GM18861 (cell line): ENCODE measurements around the gene HLA-DRB5.
"Not testable (repeated sequence)": the region's sequence is repeated elsewhere in the genome, so short reads cannot be mapped to it uniquely, and the experiment has no call there.

ENCODE experiments used
- ATAC-seq: cut with Tn5 transposase; IDR thresholded peaks from one replicate; pipeline ENCODE4 v1.9.1; 2021; ENCODE audit not compliant: unreplicated experiment

Gene HLA-DRB5

DNA sequence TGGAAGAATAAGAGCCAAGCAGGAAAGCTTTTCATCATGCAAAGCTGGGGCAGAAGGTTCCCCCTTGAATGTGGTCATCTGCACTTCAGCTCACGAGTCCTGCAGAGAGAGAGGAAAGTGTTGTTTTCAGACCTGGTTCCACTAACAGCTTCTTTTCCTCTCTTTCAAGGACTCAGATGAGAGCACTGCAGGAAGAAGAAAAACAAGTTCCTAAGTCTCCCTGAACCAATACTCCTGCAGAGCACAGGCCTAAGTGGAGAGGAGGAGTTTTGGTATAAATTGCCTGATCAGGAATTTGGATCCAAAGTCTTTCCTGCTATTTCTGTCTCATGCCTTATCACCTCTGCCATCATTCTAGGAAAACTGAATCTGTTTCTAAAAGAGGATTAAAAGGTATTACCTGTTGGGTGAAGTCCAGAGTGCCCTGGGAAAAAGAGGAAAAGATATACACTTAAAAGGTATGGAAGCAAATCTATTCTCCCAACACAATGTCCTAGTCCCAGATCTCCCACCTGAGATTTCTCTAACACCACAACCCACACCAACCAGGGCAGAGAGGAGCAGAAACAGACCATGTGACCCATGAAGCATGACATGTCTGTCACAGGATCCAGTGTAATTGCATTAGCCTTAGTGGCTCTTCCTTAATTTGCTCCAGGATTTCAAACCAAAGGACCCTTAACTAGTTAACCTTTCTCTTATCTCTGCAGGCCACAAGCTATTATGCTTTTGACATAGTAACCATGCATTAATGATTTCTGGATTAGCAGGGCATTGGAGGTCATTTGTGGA, 12.2 kb downstream of the HLA-DRB5 start:
- no peak for ATAC-seq

GRCh38 chr6:32501016-32501415, 29.1 kb downstream of the HLA-DRB5 start:
- no peak for ATAC-seq

DNA sequence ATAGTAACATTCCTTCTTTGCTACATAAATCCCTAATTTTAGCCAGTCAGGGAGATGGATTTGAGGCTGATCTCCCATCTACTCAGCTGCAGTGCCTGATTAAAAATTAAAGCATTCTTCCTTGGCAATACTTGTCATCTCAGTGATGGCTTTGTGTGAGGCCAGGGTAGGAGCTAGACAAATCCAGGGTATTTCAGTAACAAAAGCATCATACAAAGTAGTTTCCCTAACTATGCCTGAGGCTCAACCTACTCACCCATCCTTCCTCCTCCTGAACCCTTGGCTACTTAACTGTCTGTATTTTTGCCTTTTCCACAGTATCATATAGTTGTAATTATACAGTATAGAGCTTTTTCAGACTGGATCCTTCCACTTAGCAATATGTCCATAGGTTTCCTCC, 37.7 kb downstream of the HLA-DRB5 start:
- no peak for ATAC-seq

DNA sequence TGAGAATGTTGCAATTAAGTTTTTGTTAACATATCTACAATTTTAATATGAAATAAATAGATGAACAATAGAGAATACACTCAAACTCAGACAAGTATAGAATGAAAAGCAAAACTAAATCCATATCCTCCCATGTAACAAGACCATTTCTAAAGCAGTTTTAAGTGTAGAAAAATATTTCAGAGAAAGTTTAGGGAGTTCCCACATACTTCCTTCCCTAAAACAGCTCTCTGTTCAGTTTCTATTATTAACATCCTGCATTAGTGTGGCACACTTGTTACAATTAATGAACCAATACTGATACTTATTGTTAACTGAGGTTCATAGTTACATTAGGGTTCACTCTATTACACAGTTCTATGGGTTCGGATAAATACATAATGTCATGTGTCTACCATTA, 38.4 kb downstream of the HLA-DRB5 start:
- no peak for ATAC-seq

DNA sequence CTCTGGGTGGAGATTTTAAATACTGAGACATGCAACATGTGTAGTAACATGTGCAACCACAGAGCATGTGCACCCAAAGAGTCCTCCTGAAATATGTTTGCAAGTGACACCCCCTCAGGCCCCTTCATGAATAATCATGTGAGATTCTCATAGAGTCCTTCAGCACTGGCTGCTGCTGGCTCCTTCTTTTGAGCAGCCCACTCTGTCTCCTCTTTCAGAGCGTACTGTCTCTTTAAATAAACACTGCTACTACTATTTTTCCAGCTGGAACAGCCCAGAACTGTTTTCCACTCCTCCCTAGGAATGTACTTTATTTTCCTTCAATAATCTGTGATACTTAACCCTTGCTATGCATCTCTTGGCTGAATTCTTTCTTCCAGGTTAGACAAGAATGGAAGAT, 42.0 kb downstream of the HLA-DRB5 start:
- ATAC-seq: no peak

DNA sequence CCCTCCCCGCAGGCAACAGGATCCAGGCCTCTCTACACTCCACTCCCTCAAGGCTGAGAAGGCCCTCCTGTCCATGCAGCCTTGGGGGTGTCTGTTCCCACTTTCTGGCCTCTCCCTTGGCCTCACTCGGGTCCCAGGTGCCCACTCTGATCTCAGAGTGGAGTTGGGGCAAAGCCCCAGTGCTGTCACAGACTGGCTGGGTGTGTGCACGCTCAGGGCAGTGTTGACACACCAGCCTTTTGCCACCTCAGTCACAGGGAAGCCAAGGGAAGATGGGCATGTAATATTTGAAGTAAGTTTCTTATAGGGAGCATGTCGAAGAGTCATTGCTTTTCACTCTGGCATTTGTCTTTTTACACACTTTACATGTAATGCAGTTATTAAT, 45.5 kb downstream of the HLA-DRB5 start:
- no peak for ATAC-seq

GRCh38 chr6:32483968-32484613, 46.0 kb downstream of the HLA-DRB5 start:
- no peak for ATAC-seq

DNA sequence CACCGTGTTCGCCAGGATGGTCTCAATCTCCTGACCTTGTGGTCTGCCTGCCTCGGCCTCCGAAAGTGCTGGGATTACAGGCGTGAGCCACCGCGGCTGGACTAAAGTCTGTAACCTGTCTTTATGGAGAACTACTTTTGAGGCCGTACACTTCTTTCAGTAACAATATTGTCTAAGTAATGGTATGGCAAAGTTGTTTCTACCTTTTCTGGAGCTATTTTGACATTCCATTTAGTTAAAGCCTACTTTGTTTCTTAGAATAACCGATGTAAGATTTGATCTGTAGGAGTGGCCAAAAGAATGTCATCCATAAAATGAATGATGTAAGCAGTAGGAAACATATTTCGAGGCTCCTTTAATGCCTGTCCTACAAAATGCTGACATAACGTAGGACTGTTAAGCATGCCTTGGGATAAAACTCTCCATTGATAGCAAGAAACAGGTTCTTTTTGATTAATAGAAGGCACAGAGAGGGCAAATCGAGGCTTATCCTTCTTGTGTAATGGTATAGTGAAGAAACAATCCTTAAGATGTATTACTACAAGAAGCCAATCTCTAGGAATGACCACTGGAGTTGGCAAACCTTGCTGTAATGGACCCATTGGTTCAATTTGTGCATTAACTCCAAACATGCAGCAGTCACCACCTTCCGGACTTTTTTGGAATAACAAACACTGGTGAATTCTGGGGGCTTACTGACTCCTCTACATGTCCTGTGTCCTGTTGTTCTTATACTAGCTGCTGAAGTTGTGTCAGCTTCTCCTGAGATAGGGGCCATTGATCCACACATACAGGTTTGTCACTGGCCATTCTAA, 54.5 kb downstream of the HLA-DRB5 start:
- no peak for ATAC-seq

DNA sequence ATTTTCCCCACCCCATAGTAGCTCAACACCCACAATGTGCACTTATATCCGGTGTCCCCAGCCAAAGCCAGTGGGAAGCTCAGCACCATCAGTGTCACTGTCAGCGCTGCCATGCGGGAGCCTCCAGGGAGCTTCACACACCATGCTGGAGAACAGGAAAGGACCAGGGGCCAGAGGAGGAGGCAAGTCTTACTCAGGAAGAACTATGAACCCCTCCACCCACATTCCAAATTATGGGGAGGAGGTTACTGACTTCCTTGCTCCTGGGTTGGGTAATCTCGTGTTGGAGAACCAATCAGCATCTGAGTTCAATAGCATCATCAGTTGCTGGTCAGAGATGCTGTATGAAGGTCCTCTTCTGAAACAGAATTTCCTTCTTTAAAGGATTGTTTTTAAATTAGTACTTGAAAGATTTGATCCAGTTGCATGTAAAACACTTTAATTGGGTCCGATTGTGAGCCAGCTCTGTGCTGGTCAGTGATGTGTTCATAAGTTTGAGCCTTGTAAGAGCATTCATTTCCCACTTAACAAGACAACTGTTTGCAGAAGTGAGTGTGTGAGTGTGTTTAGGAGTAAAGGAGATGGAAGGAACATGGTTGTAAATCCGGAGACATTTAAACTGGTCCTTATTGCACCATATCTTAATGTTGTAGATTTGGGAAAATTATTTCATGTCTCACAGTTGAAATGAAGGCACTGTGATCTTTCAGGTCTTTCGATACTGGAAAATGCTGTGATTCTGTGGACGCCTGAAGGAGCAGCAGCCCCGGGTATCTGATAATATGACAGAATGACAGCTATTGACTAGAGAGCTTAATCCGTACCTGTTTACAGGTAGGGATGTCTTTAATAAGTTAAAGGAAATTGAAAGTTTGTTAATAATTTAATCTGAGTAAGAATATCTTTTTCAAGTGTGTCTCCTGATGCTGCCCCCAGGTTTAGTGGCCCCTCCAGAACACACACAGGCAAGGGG, 56.4 kb downstream of the HLA-DRB5 start:
- peak; percentile 90 for ATAC-seq

DNA sequence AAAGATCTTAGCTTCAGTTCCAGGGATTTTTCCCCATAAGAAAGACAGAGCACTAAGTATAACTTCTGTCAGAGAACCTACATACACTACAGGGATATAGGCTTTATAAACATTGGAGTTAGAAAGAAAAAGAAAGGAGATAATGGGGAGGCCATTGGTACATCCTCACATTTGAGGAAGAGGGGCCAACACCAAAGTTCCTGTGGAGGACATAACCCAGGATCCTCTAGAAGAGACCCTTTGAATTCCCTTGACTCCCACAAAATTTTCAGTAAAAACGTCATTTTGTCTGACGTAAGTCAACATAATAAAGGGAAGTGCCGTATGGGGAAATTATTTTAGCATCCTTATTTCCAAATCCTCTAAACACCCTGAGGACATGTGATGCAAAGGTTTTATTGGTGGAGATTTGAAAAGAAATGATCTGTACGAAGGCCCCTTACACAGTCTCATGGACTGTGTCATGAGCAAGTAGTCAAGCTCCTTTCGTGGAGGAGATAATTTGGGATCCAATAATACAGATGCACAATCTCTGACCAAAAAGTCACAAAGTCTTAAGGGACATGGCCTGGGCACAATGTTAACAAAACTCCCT, 57.2 kb downstream of the HLA-DRB5 start:
- no peak for ATAC-seq

DNA sequence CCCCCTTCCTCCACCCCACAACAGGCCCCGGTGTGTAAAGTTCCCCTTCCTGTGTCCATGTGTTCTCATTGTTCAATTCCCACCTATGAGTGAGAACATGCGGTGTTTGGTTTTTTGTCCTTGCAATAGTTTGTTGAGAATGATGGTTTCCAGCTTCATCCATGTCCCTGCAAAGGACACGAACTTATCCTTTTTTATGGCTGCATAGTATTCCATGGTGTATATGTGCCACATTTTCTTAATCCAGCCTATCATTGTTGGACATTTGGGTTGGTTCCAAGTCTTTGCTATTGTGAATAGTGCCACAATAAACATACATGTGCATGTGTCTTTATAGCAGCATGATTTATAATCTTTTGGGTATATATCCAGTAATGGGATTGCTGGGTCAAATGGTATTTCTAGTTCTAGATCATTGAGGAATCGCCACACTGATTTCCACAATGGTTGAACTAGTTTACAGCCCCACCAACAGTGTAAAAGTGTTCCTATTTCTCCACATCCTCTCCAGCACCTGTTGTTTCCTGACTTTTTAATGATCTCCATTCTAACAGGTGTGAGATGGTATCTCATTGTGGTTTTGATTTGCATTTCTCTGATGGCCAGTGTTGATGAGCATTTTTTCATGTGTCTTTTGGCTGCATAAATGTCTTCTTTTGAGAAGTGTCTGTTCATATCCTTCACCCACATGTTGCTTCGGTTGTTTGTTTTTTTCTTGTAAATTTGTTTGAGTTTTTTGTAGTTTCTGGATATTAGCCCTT, 62.2 kb downstream of the HLA-DRB5 start:
- not testable (repeated sequence) for ATAC-seq
